Upper lobe of left lung (tissue), 4 donors: ENCODE results near the gene EDC3.

Experiments
- EP300 ChIP-seq, 4 donors: sonication (generic); formaldehyde crosslinking; IDR thresholded peaks; one replicate each; pipeline ENCODE4 v1.5.1; 2017; ENCODE audit warnings: antibody characterized with exemption in 4 of 4, control low read depth in 2 of 4
- POLR2A ChIP-seq, 4 donors: fragments of 450-650 bp; IDR thresholded peaks; one replicate each; pipeline ENCODE4 v1.5.1; 2016 to 2017; ENCODE audit warnings: antibody characterized with exemption in 4 of 4, mild to moderate bottlenecking in 2 of 4
- TF ChIP-seq, protein P1 (sequence below), 6 experiments: fragments of 450-650 bp in 4 of 6; fragments of 200-600 bp in 2 of 6; sonication (generic) in 2 of 6; IDR thresholded peaks; one replicate each; pipeline ENCODE4 v1.5.1; 2016 to 2019; ENCODE audit warnings: antibody characterized with exemption in 6 of 6

DNA sequence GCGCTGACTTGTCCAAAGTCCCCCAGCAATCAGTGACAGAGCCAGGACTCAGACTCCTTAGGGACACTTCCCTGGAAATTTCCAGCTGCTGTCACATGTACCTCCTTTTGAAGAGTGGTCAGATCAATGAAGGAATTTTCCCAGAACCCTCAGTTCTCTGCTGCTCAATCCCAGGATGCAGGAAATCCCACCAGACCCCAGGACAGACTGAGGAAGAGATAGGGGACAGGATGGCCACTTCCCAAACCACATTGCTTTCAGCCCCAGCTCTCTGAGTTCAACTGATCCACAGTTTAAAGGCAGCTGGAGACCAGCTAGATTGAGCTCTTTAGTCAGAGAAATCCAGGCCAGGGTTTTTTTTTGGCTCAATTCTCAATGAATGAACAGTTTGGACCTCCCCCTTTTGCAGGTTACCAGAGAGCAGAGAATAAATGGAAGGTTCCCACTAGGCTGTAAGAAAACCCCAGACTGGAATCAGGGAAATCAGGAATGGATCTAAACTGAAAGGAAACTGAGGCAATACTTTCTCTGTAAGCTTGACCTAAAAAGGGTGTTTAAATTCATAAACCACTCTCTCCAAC lies 28.0 kb upstream of the EDC3 start:
- TF ChIP-seq, protein P1, sequence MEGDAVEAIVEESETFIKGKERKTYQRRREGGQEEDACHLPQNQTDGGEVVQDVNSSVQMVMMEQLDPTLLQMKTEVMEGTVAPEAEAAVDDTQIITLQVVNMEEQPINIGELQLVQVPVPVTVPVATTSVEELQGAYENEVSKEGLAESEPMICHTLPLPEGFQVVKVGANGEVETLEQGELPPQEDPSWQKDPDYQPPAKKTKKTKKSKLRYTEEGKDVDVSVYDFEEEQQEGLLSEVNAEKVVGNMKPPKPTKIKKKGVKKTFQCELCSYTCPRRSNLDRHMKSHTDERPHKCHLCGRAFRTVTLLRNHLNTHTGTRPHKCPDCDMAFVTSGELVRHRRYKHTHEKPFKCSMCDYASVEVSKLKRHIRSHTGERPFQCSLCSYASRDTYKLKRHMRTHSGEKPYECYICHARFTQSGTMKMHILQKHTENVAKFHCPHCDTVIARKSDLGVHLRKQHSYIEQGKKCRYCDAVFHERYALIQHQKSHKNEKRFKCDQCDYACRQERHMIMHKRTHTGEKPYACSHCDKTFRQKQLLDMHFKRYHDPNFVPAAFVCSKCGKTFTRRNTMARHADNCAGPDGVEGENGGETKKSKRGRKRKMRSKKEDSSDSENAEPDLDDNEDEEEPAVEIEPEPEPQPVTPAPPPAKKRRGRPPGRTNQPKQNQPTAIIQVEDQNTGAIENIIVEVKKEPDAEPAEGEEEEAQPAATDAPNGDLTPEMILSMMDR (IDR thresholded peaks at IDR 0.05): no peak
- TF ChIP-seq EP300 (IDR thresholded peaks at IDR 0.05) (no peak), POLR2A (IDR thresholded peaks at IDR 0.05) (no peak)
